ENCODE measurements around the gene ST3GAL3. TPM values are rescaled to one million over a fixed set of nuclear protein-coding genes. Genes with fewer than 3 reads are reported as not detected.

ST3GAL3 gene
- total and polyA plus RNA-seq, 8 donors: 5.6 to 11.4 (median 8.6) TPM

DNA sequence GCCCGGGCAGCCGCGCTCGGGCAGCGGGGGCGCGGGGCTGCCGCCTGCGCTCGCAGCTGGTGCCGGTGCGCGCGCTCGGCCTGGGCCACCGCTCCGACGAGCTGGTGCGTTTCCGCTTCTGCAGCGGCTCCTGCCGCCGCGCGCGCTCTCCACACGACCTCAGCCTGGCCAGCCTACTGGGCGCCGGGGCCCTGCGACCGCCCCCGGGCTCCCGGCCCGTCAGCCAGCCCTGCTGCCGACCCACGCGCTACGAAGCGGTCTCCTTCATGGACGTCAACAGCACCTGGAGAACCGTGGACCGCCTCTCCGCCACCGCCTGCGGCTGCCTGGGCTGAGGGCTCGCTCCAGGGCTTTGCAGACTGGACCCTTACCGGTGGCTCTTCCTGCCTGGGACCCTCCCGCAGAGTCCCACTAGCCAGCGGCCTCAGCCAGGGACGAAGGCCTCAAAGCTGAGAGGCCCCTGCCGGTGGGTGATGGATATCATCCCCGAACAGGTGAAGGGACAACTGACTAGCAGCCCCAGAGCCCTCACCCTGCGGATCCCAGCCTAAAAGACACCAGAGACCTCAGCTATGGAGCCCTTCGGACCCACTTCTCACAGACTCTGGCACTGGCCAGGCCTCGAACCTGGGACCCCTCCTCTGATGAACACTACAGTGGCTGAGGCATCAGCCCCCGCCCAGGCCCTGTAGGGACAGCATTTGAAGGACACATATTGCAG is 229.3 kb downstream of the ST3GAL3 start:
- Histone ChIP-seq H3K9me3 (no peaks in the 10 kb centered on the region), H3K4me3 (peak overlapping the region; percentile 28 to 63 (median 50)), H3K27ac (peak overlapping the region; percentile 31 to 63 (median 59)), H3K27me3 (no peaks in the 10 kb centered on the region), H3K4me1 (peaks cover 6 to 9% (median 8%) of the 10 kb centered on the region in 3 donors), H3K36me3 (no peaks in the 10 kb centered on the region)
- DNase-seq (peak; percentile 45 to 83 (median 58)), ATAC-seq (peak; percentile 18 to 42 (median 32)), FAIRE-seq (no peak)
- intact Hi-C loops (cut with DNase I): loop anchor here in 2 of 3 donors (10.0 kb wide), 2 partner anchors 172 to 182 kb away; no protein-coding TSS in a partner anchor
- TF ChIP-seq, protein P1, sequence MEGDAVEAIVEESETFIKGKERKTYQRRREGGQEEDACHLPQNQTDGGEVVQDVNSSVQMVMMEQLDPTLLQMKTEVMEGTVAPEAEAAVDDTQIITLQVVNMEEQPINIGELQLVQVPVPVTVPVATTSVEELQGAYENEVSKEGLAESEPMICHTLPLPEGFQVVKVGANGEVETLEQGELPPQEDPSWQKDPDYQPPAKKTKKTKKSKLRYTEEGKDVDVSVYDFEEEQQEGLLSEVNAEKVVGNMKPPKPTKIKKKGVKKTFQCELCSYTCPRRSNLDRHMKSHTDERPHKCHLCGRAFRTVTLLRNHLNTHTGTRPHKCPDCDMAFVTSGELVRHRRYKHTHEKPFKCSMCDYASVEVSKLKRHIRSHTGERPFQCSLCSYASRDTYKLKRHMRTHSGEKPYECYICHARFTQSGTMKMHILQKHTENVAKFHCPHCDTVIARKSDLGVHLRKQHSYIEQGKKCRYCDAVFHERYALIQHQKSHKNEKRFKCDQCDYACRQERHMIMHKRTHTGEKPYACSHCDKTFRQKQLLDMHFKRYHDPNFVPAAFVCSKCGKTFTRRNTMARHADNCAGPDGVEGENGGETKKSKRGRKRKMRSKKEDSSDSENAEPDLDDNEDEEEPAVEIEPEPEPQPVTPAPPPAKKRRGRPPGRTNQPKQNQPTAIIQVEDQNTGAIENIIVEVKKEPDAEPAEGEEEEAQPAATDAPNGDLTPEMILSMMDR (IDR thresholded peaks at IDR 0.05): no peak
- 6 to 9% methylated on average over 47 to 56 of the region's 56 CpGs for WGBS, 2 donors

GRCh38 chr1:43937179-43937865 is 230.0 kb downstream of the ST3GAL3 start:
- 65 to 74% methylated on average over 8 of the region's 8 CpGs for WGBS, 2 donors
- no peaks in the 10 kb centered on the region for H3K36me3 ChIP-seq
- H3K27ac ChIP-seq: peak overlapping the region in 1 of 4 donors; percentile 55
- FAIRE-seq (no peak), DNase-seq (no peak), ATAC-seq (no peak)
- intact Hi-C loops (cut with DNase I): loop anchor here in 2 of 3 donors (10.0 kb wide), 2 partner anchors 173 to 183 kb away; no protein-coding TSS in a partner anchor
- H3K9me3 ChIP-seq: no peaks in the 10 kb centered on the region
- H3K27me3 ChIP-seq: no peaks in the 10 kb centered on the region
- peak overlapping the region in 2 of 4 donors; percentile 59 to 63 for H3K4me3 ChIP-seq
- TF ChIP-seq, protein P1 (IDR thresholded peaks at IDR 0.05): no peak
- peaks cover 6 to 9% (median 8%) of the 10 kb centered on the region in 3 donors for H3K4me1 ChIP-seq

DNA sequence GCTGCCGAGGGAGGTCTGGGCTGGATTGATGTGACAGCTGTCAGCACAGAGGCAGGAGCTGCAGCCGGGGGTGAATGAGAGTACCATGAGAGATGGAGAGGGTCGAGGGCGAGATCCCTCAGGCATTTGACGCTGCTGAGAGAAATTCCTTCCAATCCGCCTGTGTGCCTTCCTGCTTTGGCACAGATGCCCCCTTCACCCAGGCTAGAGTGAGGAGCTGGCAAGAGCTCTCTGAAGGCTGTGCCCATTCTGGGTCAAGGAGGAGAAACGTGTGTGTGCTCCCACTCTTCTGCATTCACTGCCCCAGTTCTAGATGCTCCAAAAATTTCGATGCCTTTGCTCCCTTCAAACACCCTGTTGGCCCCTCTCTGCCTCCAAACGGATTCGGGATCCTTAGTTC is 231.0 kb downstream of the ST3GAL3 start:
- intact Hi-C loops (cut with DNase I): loop anchor here in 2 of 3 donors (10.0 kb wide), 2 partner anchors 174 to 184 kb away; no protein-coding TSS in a partner anchor
- no peak overlapping the region for H3K4me3 ChIP-seq
- H3K27me3 ChIP-seq: no peaks in the 10 kb centered on the region
- TF ChIP-seq, protein P1 (IDR thresholded peaks at IDR 0.05): no peak
- H3K4me1 ChIP-seq: peaks cover 6 to 9% (median 8%) of the 10 kb centered on the region in 3 donors
- 85 to 87% methylated on average over 10 of the region's 10 CpGs for WGBS, 2 donors
- FAIRE-seq (no peak), ATAC-seq (no peak), DNase-seq (no peak)
- H3K36me3 ChIP-seq: no peaks in the 10 kb centered on the region
- no peak overlapping the region for H3K27ac ChIP-seq
- H3K9me3 ChIP-seq: no peaks in the 10 kb centered on the region

DNA sequence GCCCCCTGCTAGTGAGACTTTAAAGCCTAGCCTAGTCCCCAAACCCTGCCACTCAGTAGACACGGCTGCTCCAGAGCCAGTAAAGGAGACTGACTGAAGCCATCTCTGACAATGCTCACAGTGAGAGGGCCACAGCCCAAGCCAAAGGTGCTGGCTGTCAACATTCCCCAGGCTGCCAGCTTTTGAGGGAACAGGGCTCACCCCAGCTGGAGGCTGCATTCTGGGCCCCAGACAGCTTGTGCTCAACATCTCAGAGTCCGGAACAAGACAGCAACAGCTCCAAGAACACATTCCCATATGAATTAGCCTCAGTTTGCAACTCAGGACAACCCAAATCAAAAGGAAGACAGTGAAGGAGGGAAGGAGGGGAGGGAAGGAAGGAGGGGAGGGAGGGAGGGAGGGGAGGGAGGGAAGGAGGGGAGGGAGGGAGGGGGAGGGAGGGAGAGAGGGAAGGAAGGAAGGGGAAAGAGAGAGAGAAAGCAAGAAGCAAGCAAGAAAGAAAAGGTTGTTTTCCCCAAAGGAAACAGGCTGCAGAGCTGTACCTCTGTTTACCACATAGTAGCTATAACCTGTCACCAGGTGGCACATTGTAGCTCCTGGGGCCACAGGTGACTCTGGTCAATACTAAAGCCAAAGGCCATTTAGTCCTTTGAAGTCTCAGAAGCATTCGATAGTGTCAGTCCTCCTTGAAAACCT is 231.7 kb downstream of the ST3GAL3 start:
- TF ChIP-seq, protein P1 (IDR thresholded peaks at IDR 0.05): no peak
- WGBS, 2 donors: 74 to 76% methylated on average over 3 of the region's 3 CpGs
- no peak overlapping the region for H3K27ac ChIP-seq
- DNase-seq: no peak
- peaks cover 6 to 9% (median 8%) of the 10 kb centered on the region in 3 donors for H3K4me1 ChIP-seq
- H3K9me3 ChIP-seq: no peaks in the 10 kb centered on the region
- no peaks in the 10 kb centered on the region for H3K27me3 ChIP-seq
- FAIRE-seq: no peak
- H3K36me3 ChIP-seq: no peaks in the 10 kb centered on the region
- intact Hi-C loops (cut with DNase I): loop anchor here in 2 of 3 donors (10.0 kb wide), 2 partner anchors 174 to 184 kb away; no protein-coding TSS in a partner anchor
- no peak overlapping the region for H3K4me3 ChIP-seq
- ATAC-seq: no peak
